Fibroblast of mammary gland (primary cell): ENCODE measurements around the gene PDLIM7.

Source experiments
- DNase-seq: peaks from one replicate; pipeline ENCODE4 v3.0.0-alpha.2; 2010; ENCODE audit warnings: low read depth
- H3K4me3 ChIP-seq: 2 replicates; pipeline ENCODE4 v1.5.1; 2011; ENCODE audit warnings: low read depth, mild to moderate bottlenecking, low read length, moderate library complexity; ENCODE audit not compliant: control insufficient read depth
- TF ChIP-seq, protein P1 (sequence below): conservative IDR thresholded peaks from 2 replicates; pipeline ENCODE4 v1.5.1; 2011; ENCODE audit warnings: low read depth, low read length, inconsistent platforms; ENCODE audit not compliant: control insufficient read depth, insufficient read depth

PDLIM7 gene

DNA sequence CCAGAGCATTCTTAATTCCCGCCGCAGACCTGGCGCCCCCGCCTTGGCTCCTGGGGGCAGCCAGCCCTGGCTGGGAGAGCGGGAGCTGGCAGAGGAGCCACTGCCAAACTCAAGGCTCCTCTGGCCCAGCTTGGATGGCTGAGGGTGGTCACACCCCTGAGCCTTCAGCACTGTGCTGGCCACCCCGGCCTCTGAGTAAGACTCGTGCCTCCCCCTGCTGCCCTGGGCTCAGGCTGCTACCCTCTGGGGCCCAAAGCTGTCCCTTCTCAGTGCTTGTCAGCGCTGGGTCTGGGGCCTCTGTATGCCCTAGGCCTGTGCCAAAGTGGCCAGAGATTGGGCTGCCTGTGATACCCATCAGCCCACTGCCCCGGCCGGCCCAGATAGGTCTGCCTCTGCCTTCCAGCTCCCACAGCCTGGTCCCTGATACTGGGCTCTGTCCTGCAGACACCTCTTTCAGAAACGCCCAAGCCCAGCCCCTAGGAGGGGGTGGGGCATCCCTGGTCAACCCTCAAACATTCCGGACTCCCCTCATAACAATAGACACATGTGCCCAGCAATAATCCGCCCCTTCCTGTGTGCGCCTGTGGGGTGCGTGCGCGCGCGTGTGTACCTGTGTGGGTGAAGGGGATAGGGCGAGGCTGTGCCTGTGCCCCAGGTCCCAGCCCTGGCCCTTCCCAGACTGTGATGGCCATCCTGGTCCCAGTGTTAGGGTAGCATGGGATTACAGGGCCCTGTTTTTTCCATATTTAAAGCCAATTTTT, 55.2 kb downstream of the PDLIM7 start:
- no peak for DNase-seq
- TF ChIP-seq, protein P1, sequence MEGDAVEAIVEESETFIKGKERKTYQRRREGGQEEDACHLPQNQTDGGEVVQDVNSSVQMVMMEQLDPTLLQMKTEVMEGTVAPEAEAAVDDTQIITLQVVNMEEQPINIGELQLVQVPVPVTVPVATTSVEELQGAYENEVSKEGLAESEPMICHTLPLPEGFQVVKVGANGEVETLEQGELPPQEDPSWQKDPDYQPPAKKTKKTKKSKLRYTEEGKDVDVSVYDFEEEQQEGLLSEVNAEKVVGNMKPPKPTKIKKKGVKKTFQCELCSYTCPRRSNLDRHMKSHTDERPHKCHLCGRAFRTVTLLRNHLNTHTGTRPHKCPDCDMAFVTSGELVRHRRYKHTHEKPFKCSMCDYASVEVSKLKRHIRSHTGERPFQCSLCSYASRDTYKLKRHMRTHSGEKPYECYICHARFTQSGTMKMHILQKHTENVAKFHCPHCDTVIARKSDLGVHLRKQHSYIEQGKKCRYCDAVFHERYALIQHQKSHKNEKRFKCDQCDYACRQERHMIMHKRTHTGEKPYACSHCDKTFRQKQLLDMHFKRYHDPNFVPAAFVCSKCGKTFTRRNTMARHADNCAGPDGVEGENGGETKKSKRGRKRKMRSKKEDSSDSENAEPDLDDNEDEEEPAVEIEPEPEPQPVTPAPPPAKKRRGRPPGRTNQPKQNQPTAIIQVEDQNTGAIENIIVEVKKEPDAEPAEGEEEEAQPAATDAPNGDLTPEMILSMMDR: no peak
- H3K4me3 ChIP-seq: no peak overlapping the region

DNA sequence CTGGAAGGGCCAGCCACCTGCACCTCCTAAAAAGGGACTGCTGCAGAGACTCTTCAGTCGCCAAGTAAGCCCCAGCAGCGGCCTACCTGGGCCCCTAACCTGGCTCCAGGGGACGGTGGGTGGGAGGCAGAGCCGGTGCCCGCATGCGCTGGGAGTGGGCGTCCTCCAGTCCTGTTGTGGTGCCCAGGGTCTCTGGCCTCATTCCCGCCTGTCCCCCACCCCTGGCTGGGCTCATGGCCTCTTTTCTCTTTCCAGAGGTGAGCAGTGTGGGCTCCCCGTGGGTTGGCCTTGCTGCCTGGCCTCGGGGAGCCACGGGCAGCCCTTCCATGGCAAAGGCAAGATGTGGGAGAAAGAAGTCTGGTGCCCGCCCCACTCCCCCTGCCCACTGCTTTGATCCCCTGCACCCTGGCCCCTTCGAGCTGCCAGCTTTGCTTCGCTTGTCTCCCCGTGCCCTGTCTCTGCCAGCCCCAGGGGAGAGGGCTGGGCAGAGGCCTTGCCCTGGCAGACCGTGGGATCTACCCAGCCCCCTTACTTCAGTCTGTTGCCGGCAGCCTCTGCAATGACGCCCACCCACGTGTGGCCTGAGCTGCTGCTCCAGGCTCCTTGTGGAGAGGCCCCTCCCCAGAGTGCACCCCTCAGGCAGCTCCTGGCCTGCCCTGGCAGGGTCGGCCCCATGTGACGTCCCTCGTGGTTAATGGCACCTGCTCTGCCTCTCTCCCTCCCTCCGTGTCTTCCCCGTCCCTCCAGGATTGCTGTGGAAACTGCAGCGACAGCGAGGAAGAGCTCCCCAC, 56.2 kb downstream of the PDLIM7 start:
- TF ChIP-seq, protein P1: no peak
- H3K4me3 ChIP-seq: no peak overlapping the region
- no peak for DNase-seq

DNA sequence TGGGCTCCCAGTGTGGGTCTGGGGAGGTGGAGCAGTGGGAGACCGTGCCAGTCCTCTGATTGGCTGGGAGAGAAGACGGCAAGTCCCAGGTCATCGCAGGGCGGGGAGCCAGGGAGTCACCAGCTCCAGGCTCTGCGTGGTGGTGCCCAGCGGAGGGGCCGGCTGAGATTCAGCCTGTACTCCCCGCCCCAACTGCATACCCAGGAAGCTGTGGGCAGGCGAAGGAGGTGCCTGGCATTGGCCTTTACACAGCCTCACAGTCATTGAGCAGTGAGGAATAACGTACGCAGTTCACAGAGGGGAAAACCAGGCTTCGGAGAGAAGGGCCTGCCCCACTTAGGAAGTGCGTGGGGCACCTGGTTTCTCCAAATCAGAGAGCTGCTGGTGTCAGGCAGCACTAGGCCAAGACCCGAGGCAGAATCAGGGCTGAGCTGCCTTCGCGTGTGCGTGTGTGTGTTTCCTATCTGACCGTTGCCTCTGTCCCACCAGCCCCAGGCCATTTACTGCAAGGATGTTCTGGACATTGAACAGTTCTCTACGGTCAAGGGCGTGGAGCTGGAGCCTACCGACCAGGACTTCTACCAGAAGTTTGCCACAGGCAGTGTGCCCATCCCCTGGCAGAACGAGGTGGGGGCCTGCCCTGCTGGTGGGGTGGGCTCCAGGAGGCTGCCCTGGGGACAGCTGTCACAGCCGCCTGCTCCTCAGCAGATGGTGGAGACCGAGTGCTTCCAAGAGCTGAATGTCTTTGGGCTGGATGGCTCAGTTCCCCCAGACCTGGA, 57.0 kb downstream of the PDLIM7 start:
- TF ChIP-seq, protein P1: no peak
- no peak overlapping the region for H3K4me3 ChIP-seq
- DNase-seq: no peak

DNA sequence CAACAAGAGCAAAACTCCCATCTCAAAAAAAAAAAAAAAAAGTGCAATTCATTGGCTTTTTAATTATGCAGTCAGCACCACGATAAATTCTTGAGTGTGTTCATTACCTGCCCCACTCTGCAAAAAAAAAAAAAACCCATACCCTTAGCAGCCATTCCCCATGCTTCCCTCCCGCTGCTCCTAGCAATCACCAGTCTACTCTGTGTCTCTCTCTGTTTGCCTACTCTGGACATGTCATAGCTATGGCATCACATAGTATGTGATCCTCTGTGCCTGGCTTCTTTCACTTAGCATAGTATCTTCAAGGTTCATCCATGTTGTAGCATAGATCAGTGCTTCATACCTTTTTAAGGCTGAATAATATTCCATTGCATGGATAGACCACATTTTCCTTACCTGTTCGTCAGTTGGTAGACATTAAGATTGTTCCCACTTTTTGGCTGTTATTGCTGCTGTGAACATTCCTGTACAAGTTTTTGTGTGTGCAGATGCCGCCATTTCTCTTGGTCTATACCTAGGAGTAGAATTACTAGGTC, 57.8 kb downstream of the PDLIM7 start:
- H3K4me3 ChIP-seq: no peak overlapping the region
- no peak for DNase-seq
- TF ChIP-seq, protein P1: no peak

DNA sequence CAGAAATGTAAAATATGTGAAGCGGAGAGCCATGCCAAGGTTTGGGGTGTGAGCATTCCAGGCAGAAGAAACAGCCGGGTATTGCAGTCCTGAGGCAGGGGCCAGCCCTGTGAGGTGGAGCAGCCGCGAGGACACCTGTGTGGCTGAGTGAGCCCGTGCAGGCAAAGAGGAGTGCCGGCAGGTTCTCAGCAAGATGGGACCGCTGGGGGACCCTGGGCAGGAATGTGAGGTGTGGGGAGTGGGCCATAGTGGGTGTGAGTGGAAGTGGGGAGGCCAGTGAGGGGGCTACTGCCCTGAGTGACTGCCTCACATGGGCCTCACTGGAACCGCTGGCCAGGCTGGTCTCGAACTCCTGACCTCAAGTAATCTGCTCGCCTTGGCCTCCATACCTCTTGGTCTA, 58.9 kb downstream of the PDLIM7 start:
- DNase-seq: no peak
- TF ChIP-seq, protein P1: no peak
- H3K4me3 ChIP-seq: no peak overlapping the region

DNA sequence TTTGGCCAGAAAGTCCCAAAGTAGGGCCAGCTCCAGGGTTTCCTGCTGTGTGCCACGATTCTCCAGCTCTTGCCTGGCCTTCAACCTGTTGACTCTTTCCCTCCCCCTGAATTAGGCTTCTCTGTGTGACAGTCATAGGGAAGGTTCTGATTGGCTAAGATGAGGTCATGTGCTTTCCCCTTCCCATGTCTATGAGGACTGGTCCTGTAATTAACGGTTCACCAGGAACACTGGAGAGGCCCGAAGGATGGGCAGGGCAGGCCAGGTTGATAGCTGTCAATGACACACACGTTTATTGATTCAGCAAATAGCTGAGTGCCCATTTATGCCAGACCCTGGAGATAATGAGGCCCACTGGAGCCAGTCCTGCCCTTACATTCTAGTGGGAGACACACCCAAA, 59.8 kb downstream of the PDLIM7 start:
- DNase-seq: no peak
- TF ChIP-seq, protein P1: no peak
- H3K4me3 ChIP-seq: no peak overlapping the region
